GOT3 (cell line): ENCODE results near the gene FAHD1.

Experiments used
- DNase-seq: peaks from one replicate; lab custom pipeline; 2025; ENCODE audit warnings: mixed read lengths; lab: John Stamatoyannopoulos, UW

FAHD1 gene

DNA sequence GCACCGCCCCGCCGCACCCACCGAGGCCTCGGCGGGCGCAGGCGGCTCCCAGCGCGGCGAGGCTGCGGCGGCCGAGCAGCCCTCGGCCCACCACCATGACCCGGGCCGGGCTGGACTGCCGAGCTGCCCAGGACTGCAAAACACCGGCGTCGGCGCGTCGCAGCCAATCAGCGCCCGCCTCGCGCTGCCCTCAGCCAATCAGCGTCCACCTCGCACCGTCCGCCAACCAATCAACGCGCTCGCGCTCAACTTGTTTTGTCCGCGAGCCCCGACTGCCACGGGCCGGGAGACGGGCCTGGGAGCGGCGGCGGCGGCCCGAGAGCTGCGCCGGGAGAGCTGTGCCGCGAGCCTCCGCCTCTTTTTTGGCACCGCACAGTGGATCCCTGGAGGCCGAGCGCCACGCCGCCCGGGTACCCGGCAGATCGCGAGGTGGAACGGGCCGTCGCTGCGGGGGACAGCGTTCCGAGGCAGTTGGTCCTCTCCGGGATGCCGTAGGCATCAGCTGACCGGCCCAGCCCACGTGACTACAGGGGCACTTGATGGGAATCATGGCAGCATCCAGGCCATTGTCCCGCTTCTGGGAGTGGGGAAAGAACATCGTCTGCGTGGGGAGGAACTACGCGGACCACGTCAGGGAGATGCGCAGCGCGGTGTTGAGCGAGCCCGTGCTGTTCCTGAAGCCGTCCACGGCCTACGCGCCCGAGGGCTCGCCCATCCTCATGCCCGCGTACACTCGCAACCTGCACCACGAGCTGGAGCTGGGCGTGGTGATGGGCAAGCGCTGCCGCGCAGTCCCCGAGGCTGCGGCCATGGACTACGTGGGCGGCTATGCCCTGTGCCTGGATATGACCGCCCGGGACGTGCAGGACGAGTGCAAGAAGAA, at the start of gene FAHD1, which contains the start of gene HAGH:
FAHD1 (plus strand) TSS at position 516 of the 883 bp plus-strand sequence; CDS start at position 549, 33 bp downstream.
HAGH (minus strand) TSS at position 135 of the 883 bp plus-strand sequence; CDS start at position 97, 38 bp downstream.
- peak; percentile 81 for DNase-seq

DNA sequence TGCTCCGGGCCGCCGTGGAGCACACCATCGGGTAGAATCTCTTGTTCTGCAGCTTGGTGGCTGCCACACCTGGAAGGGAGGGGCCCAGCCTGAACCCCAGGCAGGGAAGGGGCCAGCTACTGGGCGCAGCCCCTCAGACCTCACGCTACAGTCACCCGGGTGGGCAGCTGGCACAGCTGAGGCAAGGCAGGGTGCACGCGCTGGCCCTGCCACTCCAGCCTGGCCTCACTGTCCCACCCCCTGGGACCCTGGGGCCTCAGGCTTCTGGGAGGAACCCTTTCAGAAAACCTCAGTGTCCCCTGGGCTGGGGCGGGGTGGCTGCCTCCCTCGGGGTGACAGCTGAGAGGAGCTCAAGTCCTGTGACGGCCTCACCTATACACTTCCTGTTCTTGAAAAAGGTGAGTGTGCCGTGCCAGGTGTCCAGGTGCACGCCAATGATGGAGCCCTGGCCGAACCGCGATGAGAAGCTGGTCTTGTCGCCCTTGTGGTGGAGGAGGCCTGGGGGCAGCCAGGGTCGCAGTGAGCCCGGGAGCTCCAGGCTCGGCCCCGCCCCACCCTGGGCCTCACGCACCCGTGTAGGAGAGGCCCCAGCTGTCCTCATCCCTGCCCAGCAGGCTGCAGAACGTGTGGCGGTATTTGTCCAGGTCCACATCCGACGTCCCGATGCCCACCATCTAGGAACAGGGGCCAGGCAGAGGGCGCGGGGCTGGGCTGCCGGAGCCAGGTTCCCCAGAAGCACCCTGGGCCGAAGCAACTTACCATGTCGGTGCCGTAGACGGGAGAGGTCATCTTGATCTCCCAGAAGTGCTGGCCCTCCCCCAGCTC, 49.4 kb upstream of the FAHD1 start:
- no peak for DNase-seq

DNA sequence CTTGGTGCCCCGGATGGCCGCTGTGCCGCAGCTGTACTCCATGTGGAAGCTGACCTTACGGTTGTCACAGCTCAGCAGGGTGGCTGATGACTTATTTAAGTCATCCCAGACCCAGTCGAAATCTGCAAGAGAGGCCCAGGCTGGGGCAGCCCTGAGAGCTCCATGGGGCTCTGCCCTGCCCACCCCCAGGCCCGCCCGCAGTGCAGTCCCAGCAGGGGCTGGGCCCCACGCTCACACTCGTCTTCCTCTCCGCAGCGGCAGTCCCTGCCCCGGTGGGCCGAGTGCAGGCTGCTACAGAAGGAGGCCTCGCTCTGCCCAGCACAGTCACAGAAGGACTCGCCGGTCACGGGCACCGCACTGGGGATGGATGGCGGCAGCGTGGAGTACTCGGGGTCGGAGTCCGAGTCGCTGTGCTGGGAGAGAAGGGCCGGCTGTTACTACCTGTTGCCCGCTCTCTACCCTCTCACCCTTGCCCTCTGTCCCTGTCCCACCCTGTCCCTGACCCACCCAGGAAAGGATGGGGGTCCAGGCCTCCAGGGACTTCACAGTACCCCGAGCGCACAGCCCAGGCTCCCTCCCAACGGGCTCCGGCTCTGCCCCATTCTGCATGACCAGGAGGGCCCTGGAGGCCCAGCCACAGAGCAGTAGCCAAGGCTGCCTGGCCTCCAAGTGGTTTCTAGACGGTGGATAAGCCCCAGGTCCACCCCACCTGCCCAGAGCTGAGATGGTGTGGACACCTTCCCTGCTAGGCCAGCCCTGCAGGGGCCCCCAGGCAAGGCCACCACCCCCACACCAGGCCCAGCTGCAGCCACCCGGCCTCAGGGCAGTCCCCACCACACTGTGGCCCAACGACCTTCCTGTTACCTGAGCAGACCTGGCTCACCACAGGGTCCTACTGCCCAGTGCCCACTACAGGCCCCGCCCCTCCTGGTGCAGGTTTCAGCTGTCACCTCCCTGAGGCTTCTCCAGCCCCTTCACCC, 48.5 kb upstream of the FAHD1 start:
- no peak for DNase-seq

DNA sequence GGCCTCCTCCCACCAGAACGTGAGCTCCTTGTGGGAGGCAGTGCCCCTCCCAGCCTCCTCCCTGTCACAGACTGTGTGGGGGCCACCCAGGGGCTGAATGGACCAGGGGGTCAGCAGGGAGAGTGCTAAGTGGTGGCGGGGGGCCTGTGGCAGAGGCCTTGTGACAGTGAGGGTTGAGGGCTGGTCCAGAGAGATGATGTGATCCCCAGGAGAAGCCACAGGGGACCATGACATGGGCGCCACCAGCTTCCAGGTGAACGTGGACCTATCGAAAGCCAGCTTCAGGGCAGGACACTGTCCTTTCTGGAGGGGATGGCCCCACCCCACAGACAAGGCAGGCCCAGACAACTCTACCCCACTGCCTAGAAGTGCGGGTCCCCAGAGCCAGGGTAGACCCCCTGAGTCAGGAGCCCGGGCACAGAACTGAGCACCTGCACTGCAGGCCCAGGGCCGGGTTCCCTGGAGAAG, 47.7 kb upstream of the FAHD1 start:
- DNase-seq: no peak

DNA sequence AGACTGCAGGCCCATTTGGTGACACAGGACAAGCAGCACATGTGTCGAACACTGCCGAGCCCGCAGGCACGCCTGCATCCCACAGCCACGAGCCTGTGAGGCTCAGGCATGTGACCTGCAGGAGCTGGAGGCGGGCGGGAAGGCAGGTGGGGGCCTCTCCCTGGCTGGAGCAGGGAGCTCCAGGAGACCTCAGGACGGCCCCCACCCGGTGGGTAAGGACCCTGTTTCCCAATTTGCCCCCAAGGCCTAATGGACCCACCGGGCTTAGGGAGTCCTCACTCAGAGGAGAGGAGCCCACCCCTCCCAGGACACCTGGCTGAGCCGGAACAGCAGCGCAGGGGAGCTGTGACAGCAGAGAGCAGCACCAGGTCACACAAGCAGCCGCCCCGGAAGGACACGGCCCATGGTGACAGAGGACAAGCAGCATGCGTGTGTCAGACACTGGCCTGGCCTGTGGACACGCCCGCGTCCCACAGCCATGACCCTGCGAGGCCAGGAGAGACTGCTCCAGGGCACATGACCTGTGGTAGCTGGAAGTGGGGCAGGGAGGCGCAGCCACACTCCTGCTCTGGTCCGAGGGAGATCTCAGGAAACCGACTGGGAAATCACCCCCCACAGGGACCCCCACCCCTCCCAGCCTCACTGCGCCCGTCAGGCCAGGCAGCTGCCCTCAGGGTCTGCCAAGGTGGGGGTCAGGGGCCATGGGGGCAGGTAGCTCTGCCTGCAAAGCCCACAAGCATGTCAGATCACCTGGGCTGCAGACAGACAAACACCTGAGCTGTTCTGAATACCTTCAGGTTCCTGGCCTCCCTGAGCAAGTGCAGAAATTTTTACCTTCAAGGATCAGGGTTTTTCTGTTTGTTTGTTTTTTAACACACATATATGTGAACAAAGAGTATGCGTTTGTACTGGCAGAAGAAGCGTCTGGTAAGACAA, 47.0 kb upstream of the FAHD1 start:
- no peak for DNase-seq

DNA sequence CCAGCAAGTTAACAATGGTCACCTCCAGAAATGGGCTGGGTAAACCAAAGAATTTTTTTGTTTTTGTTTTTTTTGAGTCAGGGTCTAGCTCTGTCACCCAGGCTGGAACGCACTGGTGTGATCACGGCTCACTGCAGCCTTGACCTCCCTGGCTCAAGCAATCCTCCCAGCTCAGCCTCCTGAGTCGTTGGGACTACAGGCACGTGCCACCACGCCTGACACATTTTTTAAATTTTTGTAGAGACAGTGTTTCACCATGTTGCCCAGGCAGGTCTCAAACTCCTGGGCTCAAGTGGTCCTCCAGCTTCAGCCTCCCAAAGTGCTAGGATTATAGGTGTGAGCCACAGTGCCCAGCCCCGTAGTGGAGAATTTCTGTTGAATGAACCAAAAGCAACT, 46.3 kb upstream of the FAHD1 start:
- DNase-seq: no peak

DNA sequence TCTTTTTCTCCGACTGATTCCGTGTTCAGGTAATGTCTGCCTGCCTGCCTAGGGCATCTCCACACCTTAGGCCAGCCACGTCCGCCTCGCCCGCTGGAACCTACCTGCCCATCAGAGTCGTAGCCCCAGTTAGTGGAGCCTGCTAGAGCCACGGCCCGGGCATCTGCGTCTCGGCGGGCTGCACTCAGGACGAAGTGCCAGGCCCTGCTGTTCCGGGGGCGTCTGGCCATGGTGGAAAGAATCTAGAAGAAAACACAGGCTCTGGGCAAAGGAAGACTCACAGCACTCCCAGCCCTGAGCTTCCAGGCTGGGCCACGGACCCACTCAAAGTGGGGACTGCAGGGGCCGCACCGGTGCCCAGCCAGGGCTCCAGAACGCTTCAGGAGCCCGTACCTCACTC, 45.8 kb upstream of the FAHD1 start:
- DNase-seq: no peak

DNA sequence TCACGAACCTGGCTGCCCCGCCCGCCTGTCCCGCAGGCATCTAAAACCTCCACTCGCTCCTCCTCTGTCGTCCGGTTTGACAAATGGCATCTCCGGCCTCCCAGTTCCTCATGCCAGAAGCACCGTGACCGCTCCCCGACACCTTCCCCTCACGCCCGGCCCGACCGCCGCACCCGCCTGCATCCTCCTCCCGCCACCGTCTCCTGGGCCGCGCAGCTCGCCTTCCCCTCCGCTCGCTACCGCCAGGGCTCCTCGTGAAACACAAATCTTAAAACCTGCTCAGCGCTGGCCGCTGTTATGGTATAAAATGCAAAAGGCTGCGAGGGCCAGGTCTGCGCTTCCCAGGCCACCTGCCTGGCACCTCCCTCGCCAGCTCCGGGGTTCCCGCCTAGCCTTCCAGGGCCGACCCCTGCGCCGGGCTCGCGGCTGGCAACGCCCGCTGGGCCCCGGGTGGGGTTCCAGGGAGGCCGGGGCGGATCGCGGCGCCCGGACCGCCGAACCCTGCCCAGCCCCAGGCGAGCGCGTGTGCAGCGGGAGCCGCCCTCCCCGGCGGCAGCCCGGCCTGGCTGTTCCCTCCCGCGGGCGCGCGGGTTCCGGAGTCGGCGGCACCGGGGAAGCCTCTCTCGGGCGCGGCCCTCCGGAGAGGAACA, 45.1 kb upstream of the FAHD1 start:
- no peak for DNase-seq

DNA sequence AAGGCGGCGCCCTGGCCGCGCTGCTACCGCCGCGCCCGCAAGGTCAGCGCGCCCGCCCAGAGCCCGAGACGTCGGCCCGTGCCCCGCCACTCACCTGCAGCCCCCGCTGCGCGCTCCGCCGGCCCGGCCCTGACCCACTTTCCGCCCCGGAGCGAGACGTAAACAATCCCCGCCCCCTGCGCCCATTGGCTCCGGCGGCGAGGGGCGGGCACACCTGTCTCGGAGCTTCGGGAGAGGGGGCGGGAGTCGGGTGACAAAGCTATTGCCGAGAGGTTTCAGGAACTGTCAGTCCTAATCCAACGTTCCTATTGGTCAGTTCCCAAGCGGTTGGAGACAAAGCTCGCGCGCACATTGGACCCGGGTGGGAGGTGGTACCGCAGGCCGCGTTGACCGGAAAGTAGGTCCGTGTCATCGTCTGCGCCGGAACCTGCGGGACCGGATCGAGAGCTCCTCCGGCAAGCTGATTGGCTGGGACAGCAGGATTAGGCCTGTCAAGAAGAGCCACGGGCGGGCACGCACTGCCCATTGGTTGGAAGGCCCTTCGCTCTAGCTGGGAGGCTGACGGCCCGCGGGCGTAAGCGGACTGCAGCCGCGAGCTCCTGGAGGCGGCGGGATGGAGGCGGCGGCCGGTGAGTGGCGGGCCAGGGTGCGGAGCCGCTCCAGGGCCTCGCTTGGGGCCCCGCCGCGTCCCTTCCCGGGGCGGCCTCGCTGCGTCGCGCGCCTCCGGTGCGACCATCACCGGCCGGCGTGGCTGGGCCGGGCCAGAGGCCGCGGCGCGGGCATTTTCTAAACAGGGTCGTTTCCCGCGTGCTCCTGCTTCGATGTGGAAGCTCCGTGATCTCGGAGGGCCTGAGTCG, 44.4 kb upstream of the FAHD1 start, which contains the start of the genes NUBP2 and SPSB3:
NUBP2 (plus strand) TSS at position 553 of the 857 bp plus-strand sequence; CDS start at position 614, 61 bp downstream.
SPSB3 (minus strand) TSS at position 164 of the 857 bp plus-strand sequence. CDS start 1,088 bp downstream, outside the sequence.
- peak; percentile 97 for DNase-seq

DNA sequence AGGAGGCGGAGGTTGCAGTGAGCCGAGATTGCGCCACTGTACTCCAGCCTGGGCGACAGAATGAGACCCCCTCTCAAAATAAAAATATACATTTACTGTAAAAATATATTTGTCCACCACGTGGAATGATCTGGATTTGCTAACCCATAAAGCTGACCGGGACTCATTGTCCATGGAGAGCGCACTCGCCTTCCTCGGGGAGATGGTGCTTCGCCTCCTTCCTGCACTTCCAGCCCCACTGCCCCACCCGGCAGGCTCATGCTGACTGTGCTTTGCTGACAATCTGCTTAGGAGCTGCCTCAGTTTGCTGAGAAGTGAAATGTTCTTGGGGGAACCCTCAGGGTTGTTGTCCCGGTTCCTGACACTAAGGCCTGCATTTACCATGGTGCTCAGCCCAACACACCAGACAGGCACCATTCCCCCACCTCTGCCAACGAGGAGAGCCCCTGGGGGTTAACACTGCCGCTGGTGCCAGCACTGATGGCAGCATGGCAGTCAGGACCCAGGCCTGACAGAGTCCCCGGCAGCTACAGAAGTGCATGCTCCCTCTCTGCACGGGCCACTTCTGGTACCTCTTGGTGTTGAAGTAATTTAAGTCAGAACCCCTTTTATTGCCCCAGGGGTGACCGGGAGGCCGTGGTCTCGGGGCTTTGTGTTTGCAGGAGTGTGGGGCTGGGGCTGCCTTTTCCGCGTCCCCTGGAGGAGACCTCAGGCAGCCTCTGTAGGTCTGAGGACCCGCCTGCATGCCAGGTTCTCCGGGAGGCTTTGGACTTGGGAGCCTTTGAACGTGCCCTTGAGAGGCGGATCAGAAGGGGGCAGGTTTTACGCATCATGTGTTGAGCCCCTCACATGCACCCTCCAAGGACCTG, 41.8 kb upstream of the FAHD1 start:
- no peak for DNase-seq

DNA sequence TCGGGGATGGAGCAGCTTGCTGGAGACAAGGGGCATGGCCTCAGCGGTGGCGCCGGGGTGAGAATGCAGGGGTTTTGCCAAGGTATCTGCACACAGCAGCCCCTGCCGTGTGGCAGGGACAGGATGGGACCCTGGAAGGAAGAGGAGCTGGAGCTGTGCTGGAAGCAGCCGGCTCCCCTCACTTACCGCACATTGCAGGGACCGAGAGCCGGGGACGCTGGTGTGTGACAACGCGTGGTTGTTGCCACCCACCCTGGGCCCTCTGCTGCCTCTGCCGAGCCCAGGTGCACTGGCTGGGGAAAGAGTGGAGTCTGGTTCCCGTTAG, 41.2 kb upstream of the FAHD1 start:
- no peak for DNase-seq

DNA sequence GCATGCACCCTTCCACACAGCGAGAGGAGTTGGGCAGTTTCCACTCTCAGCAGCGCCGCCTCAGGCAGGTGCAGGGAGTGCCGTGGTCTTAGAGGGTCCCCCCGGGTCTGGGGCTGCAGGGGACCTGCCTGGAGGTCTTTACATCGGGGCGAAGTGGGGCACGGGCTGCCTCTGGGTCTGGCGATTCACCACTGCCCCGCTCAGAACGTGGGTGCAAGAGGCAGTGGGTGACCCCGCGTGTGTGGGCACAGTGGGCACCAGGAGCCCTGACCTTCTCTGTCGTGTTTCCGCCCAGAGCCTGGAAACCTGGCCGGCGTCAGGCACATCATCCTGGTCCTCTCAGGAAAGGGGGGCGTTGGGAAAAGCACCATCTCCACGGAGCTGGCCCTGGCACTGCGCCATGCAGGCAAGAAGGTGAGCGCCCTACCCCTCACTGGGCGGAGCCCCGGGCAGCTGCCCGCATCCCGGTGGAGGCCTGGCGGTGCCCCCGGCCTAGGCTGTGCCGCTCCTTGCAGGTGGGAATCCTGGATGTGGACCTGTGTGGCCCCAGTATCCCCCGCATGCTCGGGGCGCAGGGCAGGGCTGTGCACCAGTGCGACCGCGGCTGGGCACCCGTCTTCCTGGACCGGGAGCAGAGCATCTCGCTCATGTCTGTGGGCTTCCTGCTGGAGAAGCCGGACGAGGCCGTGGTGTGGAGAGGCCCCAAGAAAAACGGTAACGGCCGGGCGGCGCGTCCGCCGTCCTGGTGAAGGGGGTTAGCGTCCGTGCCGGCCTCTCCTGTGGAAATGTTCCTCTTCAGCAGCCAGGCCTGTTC, 40.6 kb upstream of the FAHD1 start:
- no peak for DNase-seq

DNA sequence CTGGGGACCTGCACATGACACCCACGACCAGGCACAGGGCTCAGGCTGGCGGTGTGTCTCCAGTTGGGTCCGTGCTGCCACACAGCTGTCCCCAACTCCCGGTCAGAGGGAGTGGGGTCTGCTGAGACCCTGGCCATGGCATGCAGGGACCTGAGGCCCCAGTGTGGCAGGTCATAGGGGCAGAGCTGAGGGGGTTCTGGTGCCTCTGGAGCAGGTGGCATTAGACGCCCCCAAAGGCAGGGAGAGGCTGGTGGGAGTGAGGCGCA, 40.0 kb upstream of the FAHD1 start:
- DNase-seq: no peak

DNA sequence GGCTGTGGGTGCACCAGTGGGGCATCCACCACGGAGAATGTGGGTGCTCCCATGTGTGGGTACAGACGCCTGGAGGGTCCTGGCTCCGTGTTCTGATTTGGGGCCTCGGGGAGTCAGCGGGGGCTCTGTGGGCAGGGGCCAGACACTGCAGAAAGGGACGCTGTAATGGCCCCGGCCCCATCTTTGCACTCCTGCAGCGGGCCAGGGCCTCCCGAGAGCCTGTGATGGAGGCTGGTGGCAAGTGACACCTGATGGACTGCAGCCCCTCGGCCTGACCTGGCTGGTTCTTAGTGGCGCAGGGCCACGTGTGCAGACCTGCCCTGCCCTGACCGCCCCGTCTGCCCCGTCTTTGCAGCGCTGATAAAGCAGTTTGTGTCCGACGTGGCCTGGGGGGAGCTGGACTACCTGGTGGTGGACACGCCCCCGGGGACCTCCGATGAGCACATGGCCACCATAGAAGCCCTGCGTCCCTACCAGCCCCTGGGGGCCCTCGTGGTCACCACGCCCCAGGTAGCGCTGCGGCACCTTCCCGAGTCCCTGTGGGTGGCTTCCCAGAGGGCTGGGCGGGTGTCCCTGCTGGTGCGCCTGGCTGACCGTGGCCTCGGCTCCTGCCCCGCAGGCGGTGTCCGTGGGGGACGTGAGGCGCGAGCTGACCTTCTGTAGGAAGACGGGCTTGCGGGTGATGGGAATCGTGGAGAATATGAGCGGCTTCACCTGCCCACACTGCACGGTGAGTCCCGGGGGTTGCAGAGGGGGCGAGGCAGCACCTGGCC, 39.5 kb upstream of the FAHD1 start:
- no peak for DNase-seq

DNA sequence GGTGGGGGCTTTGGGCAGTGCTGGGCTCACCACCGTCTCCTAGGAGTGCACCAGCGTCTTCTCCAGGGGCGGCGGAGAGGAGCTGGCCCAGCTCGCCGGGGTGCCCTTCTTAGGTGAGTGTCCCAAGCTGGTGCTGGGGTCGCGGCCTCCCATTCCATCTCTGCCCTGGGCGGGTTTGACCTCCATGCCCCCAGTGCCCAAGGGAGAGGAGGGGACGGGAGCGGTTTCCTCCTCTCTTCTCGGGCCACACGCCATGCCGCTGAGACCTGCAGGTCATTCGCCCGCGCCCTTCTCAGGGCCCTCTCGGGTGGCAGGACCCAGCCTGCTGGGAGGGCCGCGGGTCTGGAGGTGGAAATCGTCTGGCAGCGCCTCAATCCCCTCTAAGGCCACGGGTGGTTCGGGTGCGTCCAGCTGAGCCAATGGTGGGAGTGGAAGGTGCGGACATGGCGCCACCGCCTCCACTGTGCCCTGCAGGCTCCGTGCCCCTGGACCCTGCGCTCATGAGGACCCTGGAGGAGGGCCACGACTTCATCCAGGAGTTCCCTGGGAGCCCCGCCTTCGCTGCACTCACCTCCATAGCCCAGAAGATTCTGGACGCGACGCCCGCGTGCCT, 38.8 kb upstream of the FAHD1 start:
- DNase-seq: no peak

DNA sequence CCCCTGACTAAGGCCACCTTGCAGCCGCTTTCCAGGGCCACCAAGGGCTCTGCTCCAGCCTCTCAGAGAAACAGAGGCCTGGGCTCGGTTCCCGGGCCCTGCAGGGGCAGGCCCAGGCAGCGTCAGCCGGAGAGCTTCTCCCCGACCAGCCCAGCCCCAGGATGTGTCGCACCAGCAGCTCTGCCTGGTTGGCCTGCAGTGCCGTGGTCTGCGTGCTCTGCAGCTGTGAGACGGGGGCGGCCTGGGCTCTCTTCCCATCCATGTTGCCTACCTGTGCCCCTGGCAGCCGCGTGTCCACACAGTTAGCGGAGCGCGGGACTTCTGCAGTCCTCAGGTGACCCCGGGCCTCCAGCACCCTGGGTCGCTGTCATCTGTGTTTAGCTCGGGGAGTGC, 38.3 kb upstream of the FAHD1 start:
- no peak for DNase-seq
